Neural cell (in vitro differentiated cells): ENCODE measurements around the gene AGBL4.

Source experiments
- CTCF ChIP-seq: fragments of 450-650 bp; IDR thresholded peaks from 2 replicates; pipeline ENCODE4 v1.5.1; 2014; ENCODE audit warnings: antibody characterized with exemption, mild to moderate bottlenecking, moderate library complexity; ENCODE audit not compliant: poor library complexity, severe bottlenecking
- EZH2 ChIP-seq: fragments of 200-600, 300-800 bp; shearing (Covaris generic), sonication (generic); IDR thresholded peaks from 2 replicates; pipeline ENCODE4 v1.6.1; 2014; ENCODE audit warnings: antibody characterized with exemption, low read length, borderline replicate concordance, mild to moderate bottlenecking; ENCODE audit not compliant: insufficient read depth, poor library complexity, severe bottlenecking
- MXI1 ChIP-seq: fragments of 450-650 bp; conservative IDR thresholded peaks from 2 replicates; pipeline ENCODE4 v1.6.1; 2014; ENCODE audit warnings: antibody characterized with exemption, mild to moderate bottlenecking; ENCODE audit not compliant: poor library complexity, severe bottlenecking
- POLR2AphosphoS5 ChIP-seq: IDR thresholded peaks from 2 replicates; pipeline ENCODE4 v1.6.1; 2012
- RAD21 ChIP-seq: fragments of 450-650 bp; conservative IDR thresholded peaks from 2 replicates; pipeline ENCODE4 v1.6.1; 2014; ENCODE audit warnings: antibody characterized with exemption, mild to moderate bottlenecking, moderate library complexity
- REST ChIP-seq: IDR thresholded peaks from 2 replicates; pipeline ENCODE4 v1.6.1; 2012; ENCODE audit warnings: borderline replicate concordance
- SMC3 ChIP-seq: fragments of 450-650 bp; conservative IDR thresholded peaks from 2 replicates; pipeline ENCODE4 v1.6.1; 2014; ENCODE audit warnings: antibody characterized with exemption, mild to moderate bottlenecking, moderate library complexity; ENCODE audit not compliant: poor library complexity
- TAF1 ChIP-seq: IDR thresholded peaks from 2 replicates; pipeline ENCODE4 v1.6.1; 2012; ENCODE audit warnings: low read depth

- TF ChIP-seq REST: no peak
- no peak for TF ChIP-seq CTCF
- no peak for TF ChIP-seq POLR2AphosphoS5
- TF ChIP-seq TAF1: no peak
- TF ChIP-seq SMC3: no peak
- TF ChIP-seq RAD21: no peak
- TF ChIP-seq EZH2: no peak
- no peak for TF ChIP-seq MXI1
Observed at GRCh38 chr1:50048791-50049190, 25.0 kb upstream of the AGBL4 start.
